Upper lobe of left lung (tissue), 6 donors: ENCODE results near the gene UBD. TPM values are rescaled to one million over a fixed set of nuclear protein-coding genes. Genes with fewer than 3 reads are reported as not detected.

Experiments used
- ATAC-seq, 2 donors: fragments of 200-7000 bp; cut with Tn5 transposase; one replicate each; pipeline ENCODE4 v1.9.1; 2022; ENCODE audit warnings: mild to moderate bottlenecking in 2 of 2, moderate library complexity in 2 of 2; ENCODE audit not compliant: low FRiP score in 2 of 2
- DNase-seq, 2 donors: peaks; one replicate each; pipeline ENCODE4 v3.0.0-alpha.2; 2019 to 2020
- H3K27ac ChIP-seq, 4 donors: fragments of 200-600 bp; sonication (generic); one replicate each; pipeline ENCODE4 v1.5.1; 2016 to 2019
- H3K27me3 ChIP-seq, 4 donors: fragments of 200-600 bp; sonication (generic); one replicate each; pipeline ENCODE4 v1.5.1; 2017 to 2019
- H3K36me3 ChIP-seq, 4 donors: fragments of 200-600 bp; sonication (generic); one replicate each; pipeline ENCODE4 v1.5.1; 2016 to 2019
- H3K4me1 ChIP-seq, 4 donors: fragments of 200-600 bp; sonication (generic); one replicate each; pipeline ENCODE4 v1.5.1; 2018 to 2019
- H3K4me3 ChIP-seq, 4 donors: fragments of 200-600 bp; sonication (generic); one replicate each; pipeline ENCODE4 v1.5.1; 2017 to 2019; ENCODE audit warnings: mild to moderate bottlenecking in 2 of 4, moderate library complexity in 1 of 4
- H3K9me3 ChIP-seq, 4 donors: fragments of 200-600 bp; sonication (generic); one replicate each; pipeline ENCODE4 v1.5.1; 2018 to 2019
- CTCF ChIP-seq, 6 experiments: fragments of 450-650 bp in 4 of 6; fragments of 200-600 bp in 2 of 6; sonication (generic) in 2 of 6; IDR thresholded peaks; one replicate each; pipeline ENCODE4 v1.5.1; 2016 to 2019; ENCODE audit warnings: antibody characterized with exemption in 6 of 6
- EP300 ChIP-seq, 4 donors: sonication (generic); formaldehyde crosslinking; IDR thresholded peaks; one replicate each; pipeline ENCODE4 v1.5.1; 2017; ENCODE audit warnings: antibody characterized with exemption in 4 of 4, control low read depth in 2 of 4
- POLR2A ChIP-seq, 4 donors: fragments of 450-650 bp; IDR thresholded peaks; one replicate each; pipeline ENCODE4 v1.5.1; 2016 to 2017; ENCODE audit warnings: antibody characterized with exemption in 4 of 4, mild to moderate bottlenecking in 2 of 4
- POLR2AphosphoS5 ChIP-seq, 2 donors: sonication (generic); formaldehyde crosslinking; IDR thresholded peaks; one replicate each; pipeline ENCODE4 v1.5.1; 2017; ENCODE audit warnings: antibody characterized with exemption in 2 of 2
- WGBS, 2 donors: methylation state at CpG; one replicate each; pipeline ENCODE4 v1.1.5; 2017 to 2018; 5-methylcytosine and 5-hydroxymethylcytosine counted together
- total RNA-seq, 6 donors: library from RNA; depleted of rRNA in 4 of 6; stranded (reverse); fragments of >200 nt in 4 of 6; gene quantifications; one replicate each; pipeline versions ENCODE4 v1.1.0 to v1.2.1, GENCODE V29; 2016 to 2021
- donor health status: DM: no; HTN: no; CAD: no; lungs with moderate emphysema.
- donor health status: DM: no; HTN: yes; CAD: no; lungs with severe emphysema.

Gene UBD
- total RNA-seq, 6 donors from 2014 or later = 0.76 to 3.6 (median 1.6) TPM; not detected in 2

GRCh38 chr6:29529956-29530355 lies 29.6 kb downstream of the UBD start:
- H3K36me3 ChIP-seq = no peaks in the 10 kb centered on the region
- no peaks in the 10 kb centered on the region for H3K4me1 ChIP-seq
- H3K4me3 ChIP-seq = no peak overlapping the region
- H3K27ac ChIP-seq = no peak overlapping the region
- DNase-seq = no peak
- ATAC-seq = no peak
- H3K27me3 ChIP-seq = no peaks in the 10 kb centered on the region
- H3K9me3 ChIP-seq = no peaks in the 10 kb centered on the region
- TF ChIP-seq EP300 (IDR thresholded peaks at IDR 0.05) = no peak
- TF ChIP-seq POLR2AphosphoS5 (IDR thresholded peaks at IDR 0.05) = no peak
- no peak for TF ChIP-seq CTCF (IDR thresholded peaks at IDR 0.05)
- no peak for TF ChIP-seq POLR2A (IDR thresholded peaks at IDR 0.05)
- WGBS, 2 donors = 100% methylated on average over 2 to 3 of the region's 3 CpGs

- 80 to 93% methylated on average over 1 to 2 of the region's 2 CpGs for WGBS, 2 donors
Measured at GRCh38 chr6:29528988-29529560, 30.5 kb downstream of the UBD start.

GRCh38 chr6:29528300-29528931 lies 31.1 kb downstream of the UBD start:
- no peak for DNase-seq
- Histone ChIP-seq H3K9me3 (no peaks in the 10 kb centered on the region), H3K36me3 (no peaks in the 10 kb centered on the region), H3K4me1 (no peaks in the 10 kb centered on the region), H3K27ac (no peak overlapping the region), H3K4me3 (no peak overlapping the region), H3K27me3 (no peaks in the 10 kb centered on the region)
- 78 to 91% methylated on average over 3 to 5 of the region's 5 CpGs for WGBS, 2 donors
- ATAC-seq = no peak
- TF ChIP-seq CTCF (IDR thresholded peaks at IDR 0.05) = no peak
- no peak for TF ChIP-seq EP300 (IDR thresholded peaks at IDR 0.05)
- TF ChIP-seq POLR2AphosphoS5 (IDR thresholded peaks at IDR 0.05) = no peak
- TF ChIP-seq POLR2A (IDR thresholded peaks at IDR 0.05) = no peak

More at GRCh38 chr6:29528988-29529560, 30.5 kb downstream of the UBD start:
- no peak for DNase-seq
- no peaks in the 10 kb centered on the region for H3K27me3 ChIP-seq
- ATAC-seq = no peak
- TF ChIP-seq CTCF (IDR thresholded peaks at IDR 0.05) = no peak
- no peak for TF ChIP-seq POLR2A (IDR thresholded peaks at IDR 0.05)
- H3K4me3 ChIP-seq = no peak overlapping the region
- no peaks in the 10 kb centered on the region for H3K4me1 ChIP-seq
- no peak overlapping the region for H3K27ac ChIP-seq
- H3K9me3 ChIP-seq = no peaks in the 10 kb centered on the region
- H3K36me3 ChIP-seq = no peaks in the 10 kb centered on the region

GRCh38 chr6:29527564-29527963 lies 32.0 kb downstream of the UBD start:
- H3K9me3 ChIP-seq = no peaks in the 10 kb centered on the region
- ATAC-seq (no peak), DNase-seq (no peak)
- H3K36me3 ChIP-seq = no peaks in the 10 kb centered on the region
- H3K27ac ChIP-seq = no peak overlapping the region
- WGBS, 2 donors = 55% methylated on average over 2 of the region's 2 CpGs; no CpG with 5 or more reads in 1 of the 2 donors
- TF ChIP-seq POLR2AphosphoS5 (IDR thresholded peaks at IDR 0.05) (no peak), EP300 (IDR thresholded peaks at IDR 0.05) (no peak), POLR2A (IDR thresholded peaks at IDR 0.05) (no peak), CTCF (IDR thresholded peaks at IDR 0.05) (no peak)
- H3K4me3 ChIP-seq = no peak overlapping the region
- no peaks in the 10 kb centered on the region for H3K4me1 ChIP-seq
- no peaks in the 10 kb centered on the region for H3K27me3 ChIP-seq

- Histone ChIP-seq H3K4me1 (no peaks in the 10 kb centered on the region), H3K27ac (no peak overlapping the region), H3K4me3 (no peak overlapping the region), H3K27me3 (no peaks in the 10 kb centered on the region), H3K9me3 (no peaks in the 10 kb centered on the region), H3K36me3 (no peaks in the 10 kb centered on the region)
- WGBS, 2 donors = 93 to 100% methylated on average over 1 of the region's 1 CpG
- DNase-seq (no peak), ATAC-seq (no peak)
- no peak for TF ChIP-seq POLR2AphosphoS5 (IDR thresholded peaks at IDR 0.05)
Measured at GRCh38 chr6:29527126-29527525, 32.4 kb downstream of the UBD start.
